ENCODE data around the gene FMO3. TPM values are rescaled to one million over a fixed set of nuclear protein-coding genes. Genes with fewer than 3 reads are reported as not detected.

The FMO3 gene
- total RNA-seq, 2 experiments from 2014 or later, result not detected

DNA sequence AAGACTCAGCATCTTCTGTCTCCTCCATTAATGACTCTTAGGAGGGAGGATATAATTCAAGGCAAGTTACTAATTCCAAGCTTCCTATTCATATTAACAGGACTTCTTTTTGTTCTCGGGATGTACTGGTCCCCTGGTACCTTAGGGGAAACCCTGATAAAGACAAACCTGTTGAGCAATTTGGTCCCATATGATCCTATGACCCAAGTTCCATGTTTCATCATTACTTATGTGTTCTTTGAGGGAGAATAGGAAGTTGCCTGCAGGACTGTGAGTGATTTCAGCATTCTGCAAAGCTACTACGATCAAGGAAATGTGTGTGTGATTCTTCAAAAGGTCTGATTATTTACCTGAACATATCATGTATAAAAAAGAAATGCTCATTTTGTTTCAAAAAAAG lies 5.8 kb upstream of the FMO3 start:
- peaks cover 4% of the 10 kb centered on the region for H3K27me3 Mint-ChIP-seq
- H3K4me1 Mint-ChIP-seq, result no peaks in the 10 kb centered on the region
- no peak overlapping the region for H3K4me3 Mint-ChIP-seq
- ChIA-PET CTCF (interaction anchor here (0.6 to 0.7 kb wide), 2 partner anchors 86 to 1075 kb away, joined by 3 read pairs; no protein-coding TSS in a partner anchor), POLR2A (no interaction called here)
- DNase-seq (no peak), ATAC-seq (no peak)
- no peaks in the 10 kb centered on the region for H3K9me3 Mint-ChIP-seq (ENCODE audit: low read depth)
- no peak overlapping the region for H3K27ac Mint-ChIP-seq
- no peaks in the 10 kb centered on the region for H3K36me3 Mint-ChIP-seq (ENCODE audit: low read depth)
- intact Hi-C loops (cut with DNase I, micrococcal nuclease), result loop anchor here in 1 of 2 experiments (5.0 kb wide), 1 partner anchor 227 kb away; the partner anchor contains the start of gene FMO4

DNA sequence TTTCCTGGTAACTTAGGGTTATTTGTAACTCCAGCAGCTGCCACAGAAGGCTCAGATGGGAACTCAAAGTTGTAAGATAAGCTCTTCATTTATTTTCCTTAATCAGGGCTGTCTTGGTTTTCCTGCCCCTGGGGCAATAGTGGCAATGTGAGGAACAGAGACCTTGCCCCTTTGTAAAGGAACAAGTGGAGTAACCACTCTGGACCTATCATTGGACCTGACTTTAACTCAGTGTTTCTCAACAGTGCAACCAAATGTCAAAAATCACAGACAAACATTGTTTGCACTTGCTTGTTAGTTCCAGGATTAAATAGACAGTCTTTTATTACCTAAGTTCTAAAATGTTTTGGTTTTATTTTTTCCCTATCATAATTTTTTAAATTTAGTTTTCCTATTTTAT lies 2.8 kb upstream of the FMO3 start:
- H3K9me3 Mint-ChIP-seq (ENCODE audit: low read depth), result no peaks in the 10 kb centered on the region
- no peak overlapping the region for H3K4me3 Mint-ChIP-seq
- ATAC-seq (no peak), DNase-seq (no peak)
- H3K4me1 Mint-ChIP-seq, result no peaks in the 10 kb centered on the region
- peaks cover 4% of the 10 kb centered on the region for H3K27me3 Mint-ChIP-seq
- intact Hi-C loops (cut with DNase I, micrococcal nuclease), result no loop called here
- H3K27ac Mint-ChIP-seq, result no peak overlapping the region
- ChIA-PET CTCF (no interaction called here), POLR2A (no interaction called here)
- no peaks in the 10 kb centered on the region for H3K36me3 Mint-ChIP-seq (ENCODE audit: low read depth)

GRCh38 chr1:171103862-171104261 lies 13.2 kb downstream of the FMO3 start:
- ATAC-seq (no peak), DNase-seq (no peak)
- ChIA-PET CTCF (interaction anchor here (0.7 kb wide), 1 partner anchor 248 kb away, joined by 3 read pairs; no protein-coding TSS in a partner anchor), POLR2A (no interaction called here)
- Mint-ChIP-seq H3K4me1 (no peaks in the 10 kb centered on the region), H3K27ac (no peak overlapping the region), H3K27me3 (peaks cover 2% of the 10 kb centered on the region), H3K4me3 (no peak overlapping the region), H3K9me3 (ENCODE audit: low read depth) (peaks cover 1% of the 10 kb centered on the region), H3K36me3 (ENCODE audit: low read depth) (no peaks in the 10 kb centered on the region)
- intact Hi-C loops (cut with DNase I, micrococcal nuclease), result no loop called here

DNA sequence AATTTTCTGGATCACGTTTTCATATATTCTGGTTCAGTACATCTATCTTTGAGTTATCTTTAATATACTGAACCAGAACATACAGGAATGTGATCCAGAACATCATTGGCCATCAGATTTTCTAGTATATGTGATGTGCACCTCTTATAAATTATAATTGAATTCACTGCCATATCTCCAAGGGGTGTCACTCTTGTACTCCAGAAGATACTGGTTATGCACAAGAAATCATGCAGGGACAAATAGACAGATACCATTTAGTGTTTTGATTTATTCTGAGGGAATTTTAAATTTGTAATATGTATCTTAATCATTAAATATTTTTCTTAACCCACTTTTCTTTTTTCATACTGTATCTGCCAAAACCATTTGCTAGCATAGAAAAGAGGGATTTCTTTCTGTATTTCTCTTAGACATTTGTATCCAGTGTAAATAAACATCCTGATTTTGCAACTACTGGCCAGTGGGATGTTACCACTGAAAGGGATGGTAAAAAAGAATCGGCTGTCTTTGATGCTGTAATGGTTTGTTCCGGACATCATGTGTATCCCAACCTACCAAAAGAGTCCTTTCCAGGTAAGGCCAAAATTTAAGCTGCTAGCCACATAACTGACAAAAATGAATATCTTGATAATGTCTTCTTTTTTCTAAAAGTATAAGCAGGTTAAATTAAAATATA lies 16.7 kb downstream of the FMO3 start:
- Mint-ChIP-seq H3K4me3 (no peak overlapping the region), H3K4me1 (no peaks in the 10 kb centered on the region), H3K27ac (no peak overlapping the region), H3K36me3 (ENCODE audit: low read depth) (no peaks in the 10 kb centered on the region), H3K9me3 (ENCODE audit: low read depth) (no peaks in the 10 kb centered on the region), H3K27me3 (peaks cover 7% of the 10 kb centered on the region)
- intact Hi-C loops (cut with DNase I, micrococcal nuclease), result no loop called here
- DNase-seq (no peak), ATAC-seq (no peak)
- POLR2A ChIA-PET, result no interaction called here
- CTCF ChIA-PET, result no interaction called here

GRCh38 chr1:171107969-171108368 lies 17.3 kb downstream of the FMO3 start:
- ChIA-PET CTCF (no interaction called here), POLR2A (no interaction called here)
- H3K9me3 Mint-ChIP-seq (ENCODE audit: low read depth), result no peaks in the 10 kb centered on the region

DNA sequence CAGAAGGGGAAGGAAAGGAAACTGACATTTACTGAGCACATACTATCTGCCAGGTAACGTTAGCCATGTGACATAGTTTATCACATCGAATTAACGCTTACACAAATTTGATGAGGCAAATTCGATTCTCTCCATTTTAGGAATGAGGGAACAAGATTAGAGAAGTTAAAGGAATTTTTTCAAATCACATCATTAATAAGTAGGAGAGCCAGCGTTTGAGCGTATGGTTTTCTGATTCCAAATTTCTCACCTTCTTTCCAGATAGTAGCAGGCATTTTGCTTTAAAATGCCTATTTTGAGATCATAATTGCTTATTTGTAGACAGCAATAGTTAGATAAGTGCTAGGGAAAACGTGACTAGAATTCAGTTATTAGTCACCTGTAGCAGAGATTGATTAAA lies 19.3 kb downstream of the FMO3 start:
- no peak for DNase-seq
- Mint-ChIP-seq H3K9me3 (ENCODE audit: low read depth) (no peaks in the 10 kb centered on the region), H3K36me3 (ENCODE audit: low read depth) (no peaks in the 10 kb centered on the region), H3K4me3 (no peak overlapping the region), H3K27me3 (peaks cover 16% of the 10 kb centered on the region), H3K27ac (no peak overlapping the region), H3K4me1 (no peaks in the 10 kb centered on the region)
- CTCF ChIA-PET, result no interaction called here
- POLR2A ChIA-PET, result no interaction called here
- no peak for ATAC-seq
- intact Hi-C loops (cut with DNase I, micrococcal nuclease), result no loop called here

More at GRCh38 chr1:171107969-171108368, 17.3 kb downstream of the FMO3 start:
- H3K4me3 Mint-ChIP-seq, result no peak overlapping the region
- DNase-seq (no peak), ATAC-seq (no peak)
- peaks cover 10% of the 10 kb centered on the region for H3K27me3 Mint-ChIP-seq
- intact Hi-C loops (cut with DNase I, micrococcal nuclease), result no loop called here
- no peaks in the 10 kb centered on the region for H3K4me1 Mint-ChIP-seq
- no peak overlapping the region for H3K27ac Mint-ChIP-seq
- H3K36me3 Mint-ChIP-seq (ENCODE audit: low read depth), result no peaks in the 10 kb centered on the region

DNA sequence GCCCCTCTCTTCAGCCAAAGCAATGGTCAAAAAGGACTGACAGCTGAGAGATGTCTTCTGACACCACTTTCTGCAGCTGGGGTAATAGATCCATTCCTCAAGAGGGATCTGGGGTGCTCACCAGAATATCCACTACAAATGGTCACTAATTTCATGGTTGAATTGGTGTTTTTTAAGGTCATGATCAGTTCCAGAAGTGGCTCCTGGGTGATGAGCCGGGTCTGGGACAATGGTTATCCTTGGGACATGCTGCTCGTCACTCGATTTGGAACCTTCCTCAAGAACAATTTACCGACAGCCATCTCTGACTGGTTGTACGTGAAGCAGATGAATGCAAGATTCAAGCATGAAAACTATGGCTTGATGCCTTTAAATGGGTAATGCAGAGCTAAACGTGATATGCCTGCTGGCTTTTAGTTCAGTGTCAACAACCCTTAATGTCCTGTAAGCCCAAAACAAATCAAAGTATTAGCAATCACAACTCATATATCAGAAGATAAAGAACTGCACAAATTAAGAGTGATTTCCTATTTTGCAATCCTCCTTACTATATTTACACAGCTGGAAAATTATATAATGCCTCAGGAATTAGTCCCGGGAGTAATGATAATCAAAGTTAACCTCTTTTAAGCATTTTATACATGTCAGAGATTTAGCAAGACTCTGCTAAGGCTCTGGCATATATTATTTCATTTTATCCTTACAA lies 20.1 kb downstream of the FMO3 start:
- no peak for DNase-seq
- no peak overlapping the region for H3K4me3 Mint-ChIP-seq
- no peak for ATAC-seq
- intact Hi-C loops (cut with DNase I, micrococcal nuclease), result no loop called here
- H3K9me3 Mint-ChIP-seq (ENCODE audit: low read depth), result no peaks in the 10 kb centered on the region
- no peaks in the 10 kb centered on the region for H3K4me1 Mint-ChIP-seq
- H3K27me3 Mint-ChIP-seq, result peaks cover 17% of the 10 kb centered on the region
- ChIA-PET POLR2A (no interaction called here), CTCF (no interaction called here)
- no peaks in the 10 kb centered on the region for H3K36me3 Mint-ChIP-seq (ENCODE audit: low read depth)
- no peak overlapping the region for H3K27ac Mint-ChIP-seq

DNA sequence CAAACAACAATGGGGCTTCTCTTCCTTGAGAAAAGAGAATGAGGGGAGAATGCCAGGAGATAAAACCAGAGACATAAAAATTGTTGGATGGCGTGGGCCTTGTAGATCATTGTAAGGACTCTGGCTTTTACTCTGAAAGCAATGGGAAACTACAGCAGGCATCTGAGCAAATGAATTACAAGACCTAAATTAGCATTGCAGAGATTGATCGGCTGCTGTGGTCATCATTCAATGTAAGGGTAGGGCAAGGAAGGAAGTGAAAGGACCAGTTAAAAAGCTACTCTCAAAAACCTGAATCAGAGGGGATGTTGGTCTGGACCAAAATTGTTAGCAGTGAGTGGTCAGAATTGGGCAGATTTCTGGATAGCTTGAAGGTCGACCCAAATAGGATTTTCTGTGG lies 21.4 kb downstream of the FMO3 start:
- POLR2A ChIA-PET, result no interaction called here
- DNase-seq, result no peak
- H3K9me3 Mint-ChIP-seq (ENCODE audit: low read depth), result no peaks in the 10 kb centered on the region
- intact Hi-C loops (cut with DNase I, micrococcal nuclease), result no loop called here
- no peak overlapping the region for H3K4me3 Mint-ChIP-seq
- no peak for ATAC-seq
- H3K27ac Mint-ChIP-seq, result no peak overlapping the region
- CTCF ChIA-PET, result no interaction called here
- H3K4me1 Mint-ChIP-seq, result no peaks in the 10 kb centered on the region
- no peaks in the 10 kb centered on the region for H3K36me3 Mint-ChIP-seq (ENCODE audit: low read depth)
- peaks cover 17% of the 10 kb centered on the region for H3K27me3 Mint-ChIP-seq

DNA sequence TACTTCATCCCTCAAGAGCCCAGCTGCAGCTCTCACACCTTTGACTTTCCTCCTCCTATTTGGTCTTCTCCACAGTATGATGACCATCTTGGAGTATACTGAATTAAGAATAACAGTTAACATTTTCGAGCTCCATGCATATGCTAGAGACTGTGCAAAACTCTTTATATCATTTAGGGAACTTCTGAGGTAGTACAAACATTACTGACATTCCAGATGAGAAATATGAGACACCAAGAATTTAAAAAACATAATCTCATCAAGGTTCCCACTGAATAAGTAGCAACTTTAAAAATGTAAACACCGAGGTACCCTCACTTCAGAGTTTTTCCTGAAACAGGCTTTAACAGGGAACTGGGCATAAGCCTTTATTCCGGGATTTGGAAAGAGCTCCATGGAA lies 22.7 kb downstream of the FMO3 start:
- Mint-ChIP-seq H3K36me3 (ENCODE audit: low read depth) (no peaks in the 10 kb centered on the region), H3K27me3 (peaks cover 17% of the 10 kb centered on the region), H3K9me3 (ENCODE audit: low read depth) (no peaks in the 10 kb centered on the region), H3K4me3 (no peak overlapping the region), H3K27ac (no peak overlapping the region), H3K4me1 (no peaks in the 10 kb centered on the region)
- intact Hi-C loops (cut with DNase I, micrococcal nuclease), result no loop called here
- DNase-seq (no peak), ATAC-seq (no peak)
- ChIA-PET CTCF (no interaction called here), POLR2A (no interaction called here)

DNA sequence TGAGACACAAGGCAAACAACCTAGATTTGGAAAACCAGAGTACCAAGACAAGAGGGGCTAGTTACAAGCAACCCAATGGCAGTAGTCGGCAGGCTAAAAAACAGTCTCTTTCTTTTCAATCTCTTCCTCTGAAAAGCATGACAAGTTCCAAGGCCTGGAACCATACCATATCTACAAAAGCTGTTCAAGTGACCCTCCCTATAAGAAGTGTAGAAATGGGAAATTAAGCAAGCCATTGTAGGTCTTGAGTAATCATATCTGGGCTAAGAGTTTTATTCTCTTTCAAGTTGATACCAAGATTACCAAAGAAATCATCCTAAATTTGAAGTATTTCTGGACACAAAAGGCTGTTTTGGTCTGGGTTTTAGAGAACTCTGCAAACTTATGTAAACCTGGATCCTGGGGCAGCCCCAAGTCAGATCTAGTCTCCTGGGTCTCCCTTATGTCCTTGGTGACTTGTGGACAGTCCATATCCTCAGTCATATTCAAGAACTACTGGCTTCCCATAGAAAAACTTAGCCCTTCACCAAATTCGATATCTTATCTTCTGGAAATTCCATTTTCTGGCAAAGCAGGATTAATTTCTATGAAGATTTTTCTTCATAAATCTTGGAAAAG lies 24.7 kb downstream of the FMO3 start:
- no peaks in the 10 kb centered on the region for H3K36me3 Mint-ChIP-seq (ENCODE audit: low read depth)
- ChIA-PET POLR2A (no interaction called here), CTCF (no interaction called here)

DNA sequence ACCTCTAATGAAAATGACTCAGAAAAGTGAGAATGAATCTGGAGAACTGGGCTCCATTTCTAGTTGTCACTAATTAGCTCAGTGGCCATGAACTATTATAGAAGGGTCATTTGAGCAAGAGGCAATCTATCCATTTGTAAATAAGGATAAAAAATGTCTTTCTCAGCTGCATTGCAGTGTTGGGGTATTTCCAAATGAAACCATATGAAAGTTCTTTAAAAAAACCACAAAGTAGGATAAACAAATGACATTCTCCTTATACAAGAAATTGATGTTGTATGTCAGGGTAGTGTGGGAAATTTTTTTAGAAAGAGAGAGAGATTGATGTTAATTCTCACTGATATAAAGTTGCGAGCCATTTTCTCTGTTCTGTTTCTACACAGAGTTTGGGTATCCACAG lies 26.0 kb downstream of the FMO3 start:
- no peak overlapping the region for H3K4me3 Mint-ChIP-seq
- peaks cover 16% of the 10 kb centered on the region for H3K27me3 Mint-ChIP-seq
- H3K27ac Mint-ChIP-seq, result no peak overlapping the region
- DNase-seq (no peak), ATAC-seq (no peak)
- no peaks in the 10 kb centered on the region for H3K36me3 Mint-ChIP-seq (ENCODE audit: low read depth)
- ChIA-PET CTCF (no interaction called here), POLR2A (no interaction called here)
- no peaks in the 10 kb centered on the region for H3K4me1 Mint-ChIP-seq
- H3K9me3 Mint-ChIP-seq (ENCODE audit: low read depth), result no peaks in the 10 kb centered on the region
- intact Hi-C loops (cut with DNase I, micrococcal nuclease), result no loop called here

More for the DNA sequence above, 24.7 kb downstream of the FMO3 start:
- H3K27me3 Mint-ChIP-seq, result peaks cover 20% of the 10 kb centered on the region
- H3K9me3 Mint-ChIP-seq (ENCODE audit: low read depth), result no peaks in the 10 kb centered on the region
- ATAC-seq (no peak), DNase-seq (no peak)
- intact Hi-C loops (cut with DNase I, micrococcal nuclease), result no loop called here
- no peak overlapping the region for H3K27ac Mint-ChIP-seq
- no peaks in the 10 kb centered on the region for H3K4me1 Mint-ChIP-seq
- no peak overlapping the region for H3K4me3 Mint-ChIP-seq

GRCh38 chr1:171117085-171117484 lies 26.4 kb downstream of the FMO3 start:
- no peak overlapping the region for H3K4me3 Mint-ChIP-seq
- POLR2A ChIA-PET, result no interaction called here

More at GRCh38 chr1:171117085-171117484, 26.4 kb downstream of the FMO3 start:
- Mint-ChIP-seq H3K36me3 (ENCODE audit: low read depth) (no peaks in the 10 kb centered on the region), H3K27ac (no peak overlapping the region), H3K9me3 (ENCODE audit: low read depth) (no peaks in the 10 kb centered on the region), H3K4me1 (no peaks in the 10 kb centered on the region), H3K27me3 (peaks cover 15% of the 10 kb centered on the region)
- DNase-seq (no peak), ATAC-seq (no peak)
- CTCF ChIA-PET, result no interaction called here
- intact Hi-C loops (cut with DNase I, micrococcal nuclease), result no loop called here

Measured in activated CD4-positive, alpha-beta T cell treated with anti-CD3 and anti-CD28 coated beads for 36 hours (primary cell).